ENCODE measurements around the gene APLP2. TPM values are rescaled to one million over a fixed set of nuclear protein-coding genes. Genes with fewer than 3 reads are reported as not detected.

Gene APLP2
- total RNA-seq, 1 experiment from 2014 or later: 210 TPM

- Histone ChIP-seq H3K4me2 (ENCODE audit: low read length) (no peak overlapping the region), H3K79me2 (ENCODE audit: insufficient read depth, low read length) (no peaks in the 10 kb centered on the region; the same call in 1 of the 2 replicates), H3K9me3 (ENCODE audit: control insufficient read depth in 1 of 2, insufficient read depth in 1 of 2, low read depth in 1 of 2, low read length in 2 of 2) (no peaks in the 10 kb centered on the region), H3K4me3 (replicated peaks in 1 of 2; ENCODE audit: low read depth in 1 of 2, low read length in 2 of 2) (no peak overlapping the region), H3K36me3 (ENCODE audit: control insufficient read depth in 1 of 2, insufficient read depth in 2 of 2, low read length in 2 of 2) (peaks cover 0 to 13% of the 10 kb centered on the region in 2 experiments), H2AFZ (ENCODE audit: low read depth, low read length, poor library complexity, severe bottlenecking) (no peak overlapping the region), H3K4me1 (ENCODE audit: control insufficient read depth in 1 of 2, insufficient read depth in 2 of 2, low read length in 2 of 2) (0 out of 4 replicates have a peak, but pooled peaks cover 0 to under 1% of the 10 kb centered on the region in 2 experiments), H3K9me2 (ENCODE audit: insufficient read depth) (no peaks in the 10 kb centered on the region), H3K27ac (ENCODE audit: low read depth, low read length) (no peak overlapping the region), H4K20me1 (ENCODE audit: insufficient read depth) (0 out of 2 replicates have a peak, but pooled peaks cover 3% of the 10 kb centered on the region), H3K27me3 (ENCODE audit: insufficient read depth, low read length) (no peaks in the 10 kb centered on the region), H3K9ac (ENCODE audit: low read length) (no peak overlapping the region)
- ChIA-PET CTCF (interaction anchor here (1.0 kb wide), 1 partner anchor 17 kb away, joined by 4 read pairs; no protein-coding TSS in a partner anchor), POLR2A (no interaction called here), RAD21 (ENCODE audit: low non-redundant PET in 1 of 2, low total read pairs in 2 of 2, uncharacterized antibody in 2 of 2, unreplicated experiment in 2 of 2) (no interaction called here)
- TF ChIP-seq POLR2AphosphoS5 (IDR thresholded peaks at IDR 0.05; ENCODE audit: low read depth, low read length): no peak
- no peak for TF ChIP-seq SRF (IDR thresholded peaks at IDR 0.05; ENCODE audit: low read depth)
- no peak for TF ChIP-seq REST (IDR thresholded peaks at IDR 0.05; ENCODE audit: low read depth)
- TF ChIP-seq CTCF (IDR thresholded peaks at IDR 0.05 in 2 of 3, conservative IDR thresholded peaks at IDR 0.05 in 1 of 3; ENCODE audit: borderline replicate concordance in 1 of 3, insufficient read depth in 1 of 3, low read depth in 2 of 3, low read length in 2 of 3): no peak
- no peak for TF ChIP-seq EZH2 (IDR thresholded peaks at IDR 0.05)
- no peak for TF ChIP-seq SP1 (IDR thresholded peaks at IDR 0.05; ENCODE audit: low read depth)
- no peak for TF ChIP-seq FOSL1 (IDR thresholded peaks at IDR 0.05; ENCODE audit: low read depth)
- TF ChIP-seq POLR2A (IDR thresholded peaks at IDR 0.05; ENCODE audit: borderline replicate concordance, extremely low read depth, insufficient read depth, insufficient read length): no peak
- TF ChIP-seq ELF1 (IDR thresholded peaks at IDR 0.05; ENCODE audit: borderline replicate concordance, low read depth): no peak
- no peak for TF ChIP-seq ZFX (IDR thresholded peaks at IDR 0.05)
- no peak for TF ChIP-seq EZH2phosphoT487 (IDR thresholded peaks at IDR 0.05; ENCODE audit: borderline replicate concordance)
- no peak for TF ChIP-seq MAX (IDR thresholded peaks at IDR 0.05)
- intact Hi-C loops (cut with micrococcal nuclease): no loop called here
- no peak for DNase-seq (ENCODE audit: low read depth, low spot score)
- BruUV-seq (replicated peaks): no TSS peak
- no peak for ATAC-seq
These were observed 45.5 kb downstream of the APLP2 start for GRCh38 chr11:130115218-130115617.
